HepG2 (cell line): ENCODE data around the gene BRAP. TPM values are rescaled to one million over a fixed set of nuclear protein-coding genes. Genes with fewer than 3 reads are reported as not detected.

ENCODE experiments used
- BCL3 ChIP-seq: sonication (generic); formaldehyde crosslinking; IDR thresholded peaks from 2 replicates; pipeline ENCODE4 v1.5.1; 2020; ENCODE audit warnings: mild to moderate bottlenecking, missing genetic modification reagents, moderate library complexity
- CREB3 ChIP-seq: sonication (generic); formaldehyde crosslinking; IDR thresholded peaks from 2 replicates; pipeline ENCODE4 v1.5.0; 2020; ENCODE audit warnings: missing genetic modification reagents
- DRAP1 ChIP-seq: IDR thresholded peaks from 2 replicates; pipeline ENCODE4 v1.6.1; 2016; ENCODE audit warnings: missing genetic modification reagents, missing compliant biosample characterization
- FOXJ3 ChIP-seq: sonication (generic); formaldehyde crosslinking; IDR thresholded peaks from 2 replicates; pipeline ENCODE4 v1.4.0; 2020; ENCODE audit warnings: missing genetic modification reagents, mild to moderate bottlenecking, borderline replicate concordance
- GLMP ChIP-seq: sonication (generic); formaldehyde crosslinking; IDR thresholded peaks from 2 replicates; pipeline ENCODE4 v1.9.0; 2021; ENCODE audit warnings: missing genetic modification reagents, mild to moderate bottlenecking, borderline replicate concordance
- HNF4G ChIP-seq, 2 experiments: sonication (generic) in 1 of 2; formaldehyde crosslinking in 1 of 2; IDR thresholded peaks; 2 replicates each; pipeline versions ENCODE4 v1.4.0 to v1.6.1; 2011 to 2020; ENCODE audit warnings: borderline replicate concordance in 2 of 2, low read depth in 2 of 2, mild to moderate bottlenecking in 2 of 2, low read length in 1 of 2, missing genetic modification reagents in 1 of 2, moderate library complexity in 1 of 2
- MTERF4 ChIP-seq: sonication (generic); formaldehyde crosslinking; IDR thresholded peaks from 2 replicates; pipeline ENCODE4 v1.8.0; 2023; ENCODE audit warnings: mild to moderate bottlenecking, missing genetic modification reagents
- NCOA2 ChIP-seq: sonication (generic); formaldehyde crosslinking; IDR thresholded peaks from 2 replicates; pipeline ENCODE4 v1.8.0; 2022; ENCODE audit warnings: inconsistent platforms
- PRPF4 ChIP-seq: fragments of 200-400 bp; formaldehyde crosslinking; IDR thresholded peaks from 2 replicates; pipeline ENCODE4 v1.6.1; 2016; ENCODE audit warnings: low read length, low read depth; ENCODE audit not compliant: poor library complexity, severe bottlenecking
- TBP ChIP-seq: sonication (generic); formaldehyde crosslinking; IDR thresholded peaks from 2 replicates; pipeline ENCODE4 v1.5.0; 2020; ENCODE audit warnings: missing genetic modification reagents
- U2AF2 ChIP-seq: fragments of 200-400 bp; formaldehyde crosslinking; IDR thresholded peaks from 2 replicates; pipeline ENCODE4 v1.6.1; 2017; ENCODE audit warnings: low read depth, mild to moderate bottlenecking, low read length
- ZBED4 ChIP-seq: sonication (generic); formaldehyde crosslinking; IDR thresholded peaks from 2 replicates; pipeline ENCODE4 v1.4.0; 2020; ENCODE audit warnings: missing genetic modification reagents, borderline replicate concordance
- ZFY ChIP-seq: sonication (generic); formaldehyde crosslinking; IDR thresholded peaks from 2 replicates; pipeline ENCODE4 v1.4.0; 2020; ENCODE audit warnings: missing genetic modification reagents
- ZNF143 ChIP-seq: sonication (generic); formaldehyde crosslinking; IDR thresholded peaks from 2 replicates; pipeline ENCODE4 v1.4.0; 2020; ENCODE audit warnings: missing genetic modification reagents
- ZNF510 ChIP-seq: sonication (generic); formaldehyde crosslinking; IDR thresholded peaks from 2 replicates; pipeline ENCODE4 v1.4.0; 2020; ENCODE audit warnings: low read depth, mild to moderate bottlenecking, missing genetic modification reagents
- ZNF629 ChIP-seq: sonication (generic); formaldehyde crosslinking; conservative IDR thresholded peaks from 2 replicates; pipeline ENCODE4 v1.5.0; 2020; ENCODE audit warnings: missing genetic modification reagents
- ZNF740 ChIP-seq: sonication (generic); formaldehyde crosslinking; IDR thresholded peaks from 2 replicates; pipeline ENCODE4 v1.4.0; 2020; ENCODE audit warnings: missing genetic modification reagents
- ZNF776 ChIP-seq: sonication (generic); formaldehyde crosslinking; IDR thresholded peaks from 2 replicates; pipeline ENCODE4 v1.4.0; 2020; ENCODE audit warnings: mild to moderate bottlenecking, missing genetic modification reagents
- polyA plus RNA-seq, 8 experiments: library from polyadenylated mRNA; depleted of rRNA in 3 of 8; stranded (reverse) in 7 of 8; unstranded in 1 of 8; fragments of >200 nt; fragmentation: Illumina TruSeq in 4 of 8; extraction: Trizol in 4 of 8; gene quantifications; 2 replicates each; pipeline versions ENCODE4 v1.2.1 to v1.2.3, GENCODE V29; 2011 to 2016; ENCODE audit warnings: low read depth in 4 of 8, missing spikeins in 1 of 8, mixed read lengths in 1 of 8; ENCODE audit not compliant: insufficient read depth in 1 of 8
- total RNA-seq, 5 experiments: library from RNA; depleted of rRNA; stranded (reverse); fragments of >200 nt; fragmentation: Illumina TruSeq; extraction: Trizol; gene quantifications; 2 replicates each; pipeline ENCODE4 v1.2.3, GENCODE V29; 2016; ENCODE audit warnings: low read depth in 1 of 5

The BRAP gene
- total and polyA plus RNA-seq, 2 of the 13 experiments (the other 11 are each of a cell fraction or from before 2014, with no cell fraction given): 8.1 to 15.4 TPM

- no peak for TF ChIP-seq ZNF740
- no peak; the same call in 1 of the 2 replicates for TF ChIP-seq MTERF4
- no peak for TF ChIP-seq ZNF510
- no peak for TF ChIP-seq ZNF143
- TF ChIP-seq TBP: no peak
- TF ChIP-seq ZNF776 (CRISPR knock-in tag): no peak
- TF ChIP-seq ZFY (CRISPR knock-in tag): peak; percentile 86
- TF ChIP-seq FOXJ3 (CRISPR knock-in tag): no peak
- TF ChIP-seq HNF4G (IDR thresholded peaks at IDR 0.05; ENCODE audit: borderline replicate concordance, low read depth, low read length): no peak
- TF ChIP-seq HNF4G (CRISPR knock-in tag; IDR thresholded peaks at IDR 0.05; ENCODE audit: borderline replicate concordance, low read depth): no peak
- peak; percentile 65; the same call in 1 of the 2 replicates for TF ChIP-seq DRAP1 (CRISPR knock-in tag)
- TF ChIP-seq ZNF629 (CRISPR knock-in tag): no peak
- no peak for TF ChIP-seq ZBED4 (CRISPR knock-in tag)
- TF ChIP-seq CREB3 (CRISPR knock-in tag): no peak
- TF ChIP-seq PRPF4: no peak
- TF ChIP-seq BCL3: peak; percentile 42; the same call in 1 of the 2 replicates
- no peak for TF ChIP-seq GLMP (CRISPR knock-in tag)
- peak; percentile 21; the same call in 1 of the 2 replicates for TF ChIP-seq NCOA2 (CRISPR knock-in tag)
- 0 out of 2 replicates have a peak, but pooled peaks have one; percentile 13 for TF ChIP-seq U2AF2
Observed at GRCh38 chr12:111599453-111600204, 86.1 kb downstream of the BRAP start (continued).
